IPS DF 4.7 (cell line): Measurements from ENCODE around the gene TMEM92.

Source experiments
- DNase-seq: peaks from one replicate; pipeline ENCODE4 v3.0.0-alpha.2; 2013; ENCODE audit warnings: low spot score; ENCODE audit errors: extremely low read depth

TMEM92 gene

DNA sequence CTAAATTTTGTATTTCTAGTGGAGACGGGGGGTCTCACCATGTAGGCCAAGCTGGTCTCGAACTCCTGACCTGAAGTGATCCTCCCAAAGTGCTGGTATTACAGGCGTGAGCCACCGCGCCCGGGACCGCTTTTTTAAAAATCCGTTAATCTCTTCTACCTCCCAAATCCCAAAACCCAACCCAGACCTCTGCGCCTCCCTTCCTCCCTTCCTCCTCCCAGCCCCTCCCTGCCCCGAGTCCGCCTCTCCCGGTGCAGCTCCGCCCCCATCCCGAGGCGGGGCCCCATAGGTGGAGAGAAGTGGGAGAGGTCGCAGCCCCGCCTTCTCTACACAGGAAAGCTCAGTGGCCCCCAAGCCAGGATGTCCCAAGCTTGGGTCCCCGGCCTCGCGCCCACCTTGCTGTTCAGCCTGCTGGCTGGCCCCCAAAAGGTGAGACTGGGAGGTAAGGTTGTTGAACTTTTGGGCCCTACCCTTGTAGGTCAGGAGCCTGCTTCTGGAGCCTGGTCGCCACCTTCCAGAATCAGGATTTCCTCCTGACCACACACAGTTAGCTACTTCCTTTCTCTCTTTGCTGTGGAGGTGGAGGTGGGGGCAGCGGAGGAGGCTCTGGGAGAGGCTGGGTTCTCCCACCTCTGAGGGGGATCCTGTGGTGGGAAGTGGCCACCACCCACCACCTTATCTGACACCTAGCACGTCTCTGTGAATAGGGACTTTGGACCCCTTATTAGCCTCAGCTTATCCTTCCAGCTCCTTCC lies at the start of gene TMEM92:
Gene TMEM92 (plus strand): TSS at position 325 of the 755 bp plus-strand sequence. CDS start 36 bp downstream, at position 361.
- DNase-seq: no peak

- no peak for DNase-seq
Observed at GRCh38 chr17:50225701-50226240, 48.5 kb upstream of the TMEM92 start.

DNA sequence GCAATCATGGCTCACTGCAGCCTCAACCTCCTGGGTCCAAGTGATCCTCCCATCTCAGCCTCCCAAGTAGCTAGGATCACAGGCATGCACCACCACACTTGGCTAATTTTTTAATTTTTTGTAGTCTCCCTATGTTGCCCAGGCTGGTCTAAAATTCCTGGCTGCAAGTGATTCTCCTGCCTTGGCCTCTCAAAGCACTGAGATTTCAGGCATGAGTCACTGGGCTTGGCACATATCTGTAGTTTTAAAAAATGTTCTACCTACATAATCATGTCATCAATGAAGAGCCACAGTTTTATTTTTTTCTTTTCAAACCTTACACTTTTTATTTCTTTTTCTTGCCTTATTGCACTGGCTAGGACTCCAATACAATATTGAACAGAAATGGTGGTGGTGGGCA lies 39.7 kb upstream of the TMEM92 start:
- DNase-seq: no peak

GRCh38 chr17:50237901-50238300 lies 36.4 kb upstream of the TMEM92 start:
- DNase-seq: no peak

- DNase-seq: no peak
Observed at GRCh38 chr17:50238601-50239280, 35.5 kb upstream of the TMEM92 start.

DNA sequence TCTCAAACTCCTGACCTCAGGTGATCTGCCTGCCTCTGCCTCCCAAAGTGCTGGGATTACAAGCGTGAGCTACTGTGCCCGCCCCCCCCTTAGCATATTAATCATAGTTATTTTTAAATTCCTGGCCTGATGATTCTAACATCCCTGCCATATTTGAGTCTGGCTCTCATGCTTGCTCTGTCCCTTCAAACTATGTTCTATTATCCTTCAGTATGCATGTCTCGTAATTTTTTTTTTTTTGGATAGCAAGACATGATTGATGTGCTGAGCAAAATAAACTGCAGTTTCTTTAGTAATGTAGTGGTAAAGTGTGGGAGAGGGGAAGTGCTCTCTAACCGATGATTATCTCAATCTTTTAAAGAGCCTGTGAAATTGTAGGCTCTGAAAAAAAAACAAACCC lies 34.3 kb upstream of the TMEM92 start:
- DNase-seq: no peak

DNA sequence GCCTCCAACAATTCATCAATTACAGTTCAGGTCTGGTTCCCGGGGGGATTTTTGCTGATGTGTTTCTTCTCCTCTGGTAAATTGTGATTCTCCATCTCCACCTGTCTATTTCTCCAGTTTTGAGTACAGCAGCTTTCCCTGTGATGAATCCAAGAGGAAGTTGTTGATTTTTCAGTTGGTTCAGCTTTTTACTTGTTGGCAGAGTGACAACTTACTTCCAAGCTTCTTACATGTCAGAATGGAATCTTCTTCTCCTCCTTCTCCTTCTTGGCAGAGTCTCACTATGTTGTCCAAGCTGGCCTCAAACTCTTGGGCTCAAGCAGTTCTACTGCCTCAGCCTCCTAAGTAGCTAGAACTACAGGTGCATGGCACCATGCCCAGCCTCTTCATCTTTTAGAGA lies 33.4 kb upstream of the TMEM92 start:
- DNase-seq: no peak

DNA sequence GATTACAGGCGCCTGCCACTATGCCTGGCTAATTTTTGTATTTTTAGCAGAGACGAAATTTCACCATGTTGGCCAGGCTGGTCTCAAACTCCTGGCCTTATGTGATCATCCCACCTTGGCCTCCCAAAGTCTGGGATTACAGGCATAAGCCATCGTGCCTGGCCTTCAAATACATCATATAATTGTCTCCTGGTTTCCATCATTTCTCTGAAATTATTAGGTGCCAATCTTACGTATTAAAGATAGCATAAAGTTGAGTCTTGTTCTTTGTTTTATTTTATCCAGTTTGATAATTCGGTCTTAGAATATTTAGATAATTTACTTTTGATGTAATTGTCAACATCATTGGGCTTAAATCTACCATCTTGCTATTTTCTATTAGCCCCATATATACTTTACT lies 32.8 kb upstream of the TMEM92 start:
- no peak for DNase-seq

GRCh38 chr17:50244771-50245170 lies 29.5 kb upstream of the TMEM92 start:
- no peak for DNase-seq

DNA sequence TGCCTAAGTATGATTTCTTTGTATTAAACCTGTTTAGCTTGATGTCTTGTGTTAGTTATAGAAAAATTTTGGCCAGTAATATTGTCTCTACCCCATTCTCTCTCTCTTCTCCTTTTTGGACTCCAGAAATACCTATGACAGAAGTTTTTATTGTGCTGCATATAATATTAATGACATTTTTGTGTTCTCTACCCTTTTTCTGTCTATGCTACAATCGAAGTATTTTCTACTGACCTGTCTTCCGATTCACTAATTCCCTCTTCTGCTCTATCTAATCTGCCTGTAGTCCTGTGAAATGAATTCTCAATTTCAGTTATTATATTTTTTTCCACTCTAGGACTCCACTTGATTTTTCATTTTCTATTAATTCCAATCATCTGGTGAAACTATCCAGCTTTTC lies 26.0 kb upstream of the TMEM92 start:
- DNase-seq: no peak

- no peak for DNase-seq
Observed at GRCh38 chr17:50252781-50253180, 21.5 kb upstream of the TMEM92 start.

DNA sequence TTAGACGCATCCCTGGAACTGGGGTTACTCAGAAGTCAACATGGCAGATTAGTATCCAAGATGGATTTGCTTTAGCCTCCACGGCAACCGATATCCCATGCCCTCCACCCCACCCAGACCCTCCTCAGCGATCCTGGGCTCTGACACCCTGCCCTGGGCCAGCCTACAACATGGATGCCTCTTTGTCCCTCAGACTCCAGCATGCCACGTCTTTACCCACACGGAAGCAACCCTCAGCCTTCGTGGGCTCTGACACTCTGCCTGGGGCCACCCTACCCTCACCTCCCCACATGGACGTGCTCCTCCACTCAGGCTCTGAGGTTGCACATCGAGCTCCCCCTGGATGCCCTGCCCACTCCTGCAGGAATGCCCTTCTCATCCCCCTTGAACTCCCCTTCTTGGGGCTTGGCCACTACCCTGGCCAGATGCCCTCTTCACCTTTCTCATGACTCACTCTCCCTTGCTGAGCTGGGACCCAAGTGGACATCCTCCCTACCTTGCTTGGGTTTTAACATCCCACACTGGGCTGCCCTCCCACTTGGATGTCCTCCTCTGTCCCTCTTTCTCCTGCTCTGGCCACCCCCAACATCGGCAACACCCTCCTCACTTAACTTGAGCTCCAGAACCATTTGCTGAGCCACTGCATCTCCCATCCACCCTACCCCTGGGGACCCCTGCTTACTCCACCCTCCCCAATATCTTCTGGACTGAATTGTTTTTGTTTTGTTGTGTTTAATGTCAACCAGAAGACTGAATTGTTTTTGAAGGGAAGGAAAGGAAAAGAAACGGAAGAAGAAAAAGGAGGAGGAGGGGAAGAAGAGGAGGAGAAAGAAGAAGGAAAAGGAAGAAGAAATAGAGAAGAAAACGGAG lies 18.3 kb upstream of the TMEM92 start:
- DNase-seq: no peak

DNA sequence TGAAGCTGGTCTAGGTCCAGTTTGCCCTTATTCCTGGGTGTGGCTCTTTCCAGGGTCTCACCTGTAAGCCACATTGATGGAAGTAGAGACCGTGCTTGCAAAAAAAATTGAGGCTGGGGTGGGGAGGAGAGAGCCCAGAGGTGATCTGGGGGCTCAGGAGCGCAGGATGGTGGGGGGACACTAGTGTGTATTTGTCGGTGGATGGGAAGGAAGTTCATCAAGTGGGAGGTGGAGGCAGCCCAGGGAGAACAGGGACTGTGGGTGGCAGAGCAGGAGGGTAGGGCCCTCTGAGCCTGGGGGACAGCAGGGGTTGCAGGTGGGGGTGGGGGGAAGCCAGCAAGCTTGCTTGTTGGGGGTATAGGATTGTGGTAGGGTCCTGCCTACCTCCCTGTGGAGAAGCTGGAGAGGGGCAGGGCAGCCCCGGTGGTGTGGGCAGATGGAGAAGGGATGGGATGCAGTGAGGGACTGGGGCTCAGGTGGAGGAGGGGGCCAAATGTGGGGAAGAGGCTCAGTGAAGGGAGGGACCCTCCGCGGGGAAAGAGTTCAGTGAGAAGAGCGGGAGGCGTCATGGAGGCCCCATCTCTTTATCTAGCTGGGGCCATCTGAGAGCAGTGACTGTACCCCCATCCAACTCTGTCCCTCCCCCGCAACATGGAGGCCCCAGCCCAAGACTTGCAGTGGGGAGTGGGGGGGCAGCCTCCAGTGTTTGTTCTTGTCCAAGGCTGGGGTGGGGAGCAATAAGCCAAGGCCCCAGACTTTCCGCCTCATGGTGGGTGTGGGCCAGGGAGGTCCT lies 17.2 kb upstream of the TMEM92 start:
- no peak for DNase-seq

DNA sequence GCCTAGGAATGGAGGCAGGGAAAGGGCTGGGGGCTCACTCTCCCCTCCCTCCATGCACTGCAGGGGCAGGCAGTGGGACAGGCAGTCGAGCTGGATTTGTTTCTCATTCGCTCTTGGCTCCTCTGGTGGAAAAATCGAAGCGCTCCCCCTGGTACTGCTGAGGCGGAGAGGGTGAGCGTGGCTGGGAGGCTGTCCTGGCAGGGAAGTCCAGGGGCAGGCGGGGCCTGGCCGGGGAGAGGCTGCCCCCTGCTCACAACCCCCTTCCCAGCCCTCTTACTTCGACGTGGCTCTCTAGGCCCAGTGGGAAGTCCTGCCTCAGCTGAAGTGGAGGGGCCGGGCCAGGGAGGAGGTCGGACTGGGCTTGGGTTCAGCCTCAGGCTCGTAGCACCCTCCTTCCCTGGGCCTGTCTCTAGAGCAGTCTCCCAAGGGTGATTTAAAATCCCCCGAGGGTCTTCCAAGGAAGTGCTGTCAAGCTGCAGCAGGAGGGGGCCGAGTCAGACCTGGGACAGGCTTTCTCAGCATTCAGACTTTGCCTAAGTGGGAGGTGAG lies 16.5 kb upstream of the TMEM92 start:
- no peak for DNase-seq

DNA sequence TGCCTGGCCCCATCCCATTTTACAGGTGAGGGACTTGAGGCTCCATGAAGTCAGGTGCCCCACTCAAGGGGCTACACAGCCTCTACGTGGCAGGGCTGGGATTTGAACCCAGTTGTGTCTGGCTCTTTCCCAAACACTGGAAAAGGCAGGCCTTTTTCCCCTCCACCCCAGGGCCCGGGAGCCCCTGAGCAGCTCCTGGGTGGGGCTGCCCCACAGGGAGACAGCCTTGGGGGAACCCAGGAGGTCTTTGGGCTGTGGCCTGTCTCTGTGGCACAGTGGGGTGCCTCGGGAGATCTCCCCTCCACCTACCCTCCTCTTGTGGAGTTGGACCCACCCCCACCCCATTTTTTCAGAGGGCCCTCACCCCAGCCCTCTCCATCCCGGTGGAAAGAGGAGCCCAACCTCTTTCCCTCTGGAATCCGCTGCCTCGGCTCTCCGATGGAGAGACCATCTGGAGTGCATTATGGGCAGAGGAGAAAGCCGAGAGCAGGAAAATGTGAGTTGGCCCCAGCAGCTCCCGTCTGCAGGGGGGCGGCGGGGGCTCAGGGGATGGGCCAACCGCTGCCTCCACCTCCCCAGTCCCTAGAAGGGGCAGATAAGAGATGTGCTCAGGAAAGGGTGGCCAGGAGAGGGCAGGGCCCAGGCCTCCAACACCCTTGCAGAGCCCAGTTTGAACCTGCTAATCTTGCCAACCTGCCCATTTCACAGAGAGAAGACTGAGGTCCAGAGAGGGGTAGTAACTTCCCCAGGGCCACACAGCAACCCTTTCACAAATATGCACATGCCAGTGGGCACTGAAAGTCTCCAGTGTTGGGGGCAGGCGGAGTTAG lies 15.4 kb upstream of the TMEM92 start:
- no peak for DNase-seq

DNA sequence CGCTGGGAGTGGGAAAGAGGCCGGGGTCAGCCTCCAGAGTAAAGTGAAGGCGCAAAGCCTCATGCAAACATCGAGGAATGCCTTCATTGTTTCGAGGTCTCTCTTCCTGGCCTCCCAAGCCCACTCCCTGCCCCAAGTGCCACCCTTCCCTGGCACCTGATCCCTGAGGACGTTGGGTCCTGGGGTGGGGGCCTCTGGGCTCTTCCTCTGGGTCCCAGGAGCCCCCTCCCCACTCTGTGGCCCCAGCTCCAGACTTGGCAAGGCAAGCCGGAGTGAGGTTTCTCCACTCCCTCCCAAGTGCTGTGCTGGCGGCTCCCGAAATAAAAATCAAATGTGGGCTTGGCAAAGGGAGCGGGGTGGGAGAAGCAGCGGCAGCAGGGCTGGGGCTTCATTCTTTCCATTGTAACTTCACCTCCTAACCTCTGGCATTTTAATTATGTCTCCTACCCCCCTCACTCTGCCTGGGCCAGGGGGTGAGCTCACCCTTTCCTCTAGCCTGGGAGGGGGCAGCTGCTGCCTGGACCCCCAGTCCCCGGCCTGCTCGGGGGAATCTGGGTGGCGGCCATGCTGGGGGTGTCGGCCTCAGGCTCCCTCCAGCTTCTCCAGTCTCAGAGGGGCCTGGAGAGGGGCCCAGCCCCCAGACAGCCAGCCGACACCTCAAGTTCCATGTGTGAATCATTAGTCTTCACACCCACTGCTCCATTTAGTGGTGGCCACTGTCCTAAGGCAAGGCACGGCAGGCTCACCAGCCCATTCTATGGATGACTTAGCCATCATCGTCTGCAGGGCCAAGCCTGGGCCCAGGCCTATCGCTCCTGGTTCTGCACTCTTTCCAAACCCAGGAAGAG lies 14.6 kb upstream of the TMEM92 start:
- DNase-seq: no peak

- DNase-seq: no peak
Observed at GRCh38 chr17:50260501-50260911, 13.8 kb upstream of the TMEM92 start.

DNA sequence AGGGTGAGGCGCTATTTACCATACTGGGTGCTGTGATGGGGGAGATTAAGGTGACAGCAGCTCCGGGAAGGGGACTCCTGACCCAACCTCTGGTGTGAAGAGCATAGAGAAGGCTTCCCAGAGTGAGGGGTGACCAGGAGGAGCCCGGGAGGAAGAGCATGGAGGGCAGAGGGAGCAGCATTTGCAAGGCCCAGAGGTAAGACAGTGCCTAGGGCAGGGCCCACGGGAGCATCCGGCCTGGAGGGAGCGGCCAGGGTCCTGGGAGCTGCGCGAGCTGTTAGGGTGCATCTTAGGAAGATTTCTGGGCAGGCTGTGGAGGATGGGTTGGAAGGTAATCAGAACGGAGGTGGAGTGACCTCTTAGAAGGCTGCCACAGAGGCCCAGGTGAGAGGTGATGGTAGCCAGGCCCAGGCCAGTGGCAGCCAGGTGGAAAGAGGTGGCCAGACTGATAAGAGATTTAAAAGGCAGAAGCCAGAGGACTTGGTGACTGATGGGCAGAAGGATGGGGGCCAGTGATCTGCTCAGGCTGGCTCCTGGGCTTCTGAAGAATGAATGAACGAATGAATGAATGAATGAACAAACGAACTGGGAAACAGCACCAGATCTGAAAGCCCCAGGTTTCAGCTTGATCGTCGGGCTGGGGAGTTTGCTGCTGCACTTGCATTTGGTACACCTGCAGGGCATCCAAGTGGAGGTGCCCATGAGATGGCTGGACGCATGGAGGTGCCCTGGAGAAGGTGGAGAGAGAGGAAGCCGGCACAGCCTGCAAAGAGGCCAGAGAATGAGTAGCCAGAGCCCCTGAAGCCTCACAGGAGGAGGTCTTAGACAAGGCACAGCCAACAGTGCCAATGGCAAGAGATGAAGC lies 13.0 kb upstream of the TMEM92 start:
- no peak for DNase-seq
